HG02973 (cell line): ENCODE data around the gene HOXC13.

Source experiments
- ATAC-seq: cut with Tn5 transposase; IDR thresholded peaks from one replicate; pipeline ENCODE4 v1.9.1; 2021; ENCODE audit warnings: moderate library complexity; ENCODE audit not compliant: unreplicated experiment

The HOXC13 gene

GRCh38 chr12:53980104-53980801 lies 41.6 kb downstream of the HOXC13 start:
- ATAC-seq, result no peak

- no peak for ATAC-seq
These were observed 42.3 kb downstream of the HOXC13 start for GRCh38 chr12:53980802-53981496.

- ATAC-seq, result no peak
These were observed 43.3 kb downstream of the HOXC13 start for GRCh38 chr12:53981634-53982565.

DNA sequence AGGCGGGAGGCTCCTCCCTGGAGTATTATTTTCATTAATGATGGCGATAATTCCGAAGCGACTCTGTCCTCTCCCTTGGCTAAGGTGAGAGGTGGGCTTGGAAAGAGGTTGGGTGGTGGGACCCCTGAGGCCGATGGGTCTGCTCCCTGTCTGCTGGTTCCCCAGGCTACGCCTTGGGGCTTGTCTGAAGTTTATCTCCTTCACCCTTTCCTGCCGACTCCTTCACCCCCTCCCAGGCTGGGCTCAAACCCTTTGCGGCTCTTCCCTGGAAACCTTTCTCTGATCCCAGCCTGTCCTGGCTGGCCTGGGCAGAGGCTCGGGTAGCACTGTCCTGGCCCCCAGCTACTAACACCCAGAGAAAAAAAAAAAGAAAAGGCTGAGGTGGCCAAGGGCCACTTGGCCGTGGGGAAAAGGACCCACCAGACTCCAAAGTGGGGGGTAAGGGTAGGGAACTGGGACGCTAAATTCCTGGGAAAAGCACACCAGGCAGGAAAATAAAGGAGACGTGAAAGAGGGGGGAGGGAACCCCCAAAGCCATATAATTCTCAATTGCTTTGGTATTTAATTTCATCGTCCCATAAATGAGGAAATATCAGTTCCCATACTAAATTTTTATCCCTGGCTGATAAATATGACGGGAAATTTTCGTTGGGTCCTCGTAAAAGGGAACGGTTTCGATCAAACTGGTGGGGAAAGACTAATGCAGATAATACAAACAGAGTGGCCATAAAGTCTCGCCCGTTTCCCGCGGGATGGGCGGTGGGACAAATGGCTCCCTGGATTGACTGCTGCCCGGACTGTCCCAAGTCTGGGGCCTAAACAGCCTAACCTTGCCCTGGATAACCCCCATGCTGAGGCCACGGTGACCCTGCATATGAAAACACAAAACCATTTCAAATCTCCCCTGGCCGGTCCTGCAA lies 44.3 kb downstream of the HOXC13 start:
- no peak for ATAC-seq

- ATAC-seq, result no peak
These were observed 44.9 kb downstream of the HOXC13 start for GRCh38 chr12:53983568-53983949.

GRCh38 chr12:53983950-53984572 lies 45.4 kb downstream of the HOXC13 start:
- no peak for ATAC-seq

- no peak for ATAC-seq
These were observed 46.5 kb downstream of the HOXC13 start, which contains the start of gene HOXC10 for GRCh38 chr12:53984901-53985691. Gene HOXC10 (plus strand): TSS chr12:53985146. CDS start chr12:53985260, 114 bp downstream.

DNA sequence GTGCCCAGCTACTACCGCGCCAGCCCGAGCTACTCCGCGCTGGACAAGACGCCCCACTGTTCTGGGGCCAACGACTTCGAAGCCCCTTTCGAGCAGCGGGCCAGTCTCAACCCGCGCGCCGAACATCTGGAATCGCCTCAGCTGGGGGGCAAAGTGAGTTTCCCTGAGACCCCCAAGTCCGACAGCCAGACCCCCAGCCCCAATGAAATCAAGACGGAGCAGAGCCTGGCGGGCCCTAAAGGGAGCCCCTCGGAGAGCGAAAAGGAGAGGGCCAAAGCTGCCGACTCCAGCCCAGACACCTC lies 47.0 kb downstream of the HOXC13 start:
- no peak for ATAC-seq

DNA sequence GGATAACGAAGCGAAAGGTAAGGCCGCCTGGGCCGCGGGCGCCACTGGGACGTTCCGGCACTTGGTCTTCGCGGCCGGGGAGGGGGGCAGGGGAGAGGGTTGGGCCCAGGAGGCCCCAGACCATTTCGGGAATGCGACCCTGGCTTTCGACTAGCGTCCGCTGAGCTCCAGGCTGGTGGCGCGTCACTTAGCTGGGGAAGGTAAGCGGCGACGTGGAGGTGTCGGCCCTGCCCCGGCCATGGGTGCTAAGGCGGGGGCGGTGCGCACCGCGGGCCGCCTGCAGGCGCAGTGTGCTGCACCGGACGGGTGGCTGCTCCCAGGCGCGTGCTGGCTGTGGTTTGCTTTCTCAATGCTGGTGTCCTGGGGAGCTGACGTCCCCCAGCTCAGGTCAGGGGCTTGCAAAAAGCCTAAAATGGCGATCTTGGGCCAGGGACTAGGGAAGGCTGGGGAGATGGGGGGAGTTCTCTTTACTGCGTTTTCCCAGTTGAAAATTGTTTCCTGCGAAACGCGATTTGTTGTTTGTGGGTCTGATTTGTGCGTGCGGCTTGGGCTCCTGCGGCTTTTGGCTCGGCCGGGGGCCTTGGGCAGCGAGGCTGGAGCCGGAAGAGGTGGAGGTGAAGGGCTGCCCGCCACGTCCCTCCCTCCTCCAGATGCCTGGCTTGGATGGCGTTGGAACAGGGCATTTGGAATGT lies 47.5 kb downstream of the HOXC13 start:
- ATAC-seq, result no peak

DNA sequence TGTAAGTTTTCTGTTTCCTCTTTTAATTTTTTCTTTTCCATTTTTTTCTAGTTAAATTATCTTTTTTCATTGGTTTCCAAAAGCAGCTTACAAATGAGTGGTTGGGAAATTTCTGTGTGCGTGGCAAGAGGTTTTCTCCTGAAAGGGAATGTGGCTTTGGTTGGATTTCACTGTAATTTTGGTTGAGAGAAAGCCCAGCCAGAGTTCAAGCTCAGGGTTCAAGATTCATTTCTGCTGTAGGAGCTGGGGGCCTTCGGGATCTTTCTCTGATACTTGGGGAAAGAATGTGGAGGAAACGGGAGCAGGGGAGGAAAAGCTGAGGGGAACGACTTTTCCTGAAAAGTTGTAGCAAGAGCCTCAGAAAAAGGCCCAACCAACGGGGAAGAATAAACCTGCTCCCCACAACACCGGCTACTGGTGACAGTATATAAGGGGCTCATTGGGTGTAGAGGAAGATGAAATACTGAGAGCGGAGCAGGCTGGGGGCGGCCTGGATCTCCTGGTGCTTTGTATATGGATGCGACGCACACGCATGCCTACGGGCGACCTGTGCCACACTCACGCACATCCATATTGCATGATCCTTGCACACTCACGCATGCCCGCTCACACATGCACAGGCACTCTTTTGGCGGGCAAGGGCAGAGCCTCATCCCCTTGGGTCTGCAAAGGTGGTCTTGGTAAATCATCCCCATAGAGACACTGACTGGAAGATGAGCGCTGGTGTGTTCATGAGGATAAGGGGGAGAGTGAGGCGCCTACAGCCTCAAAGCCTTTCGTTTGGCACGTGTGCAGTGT lies 48.3 kb downstream of the HOXC13 start:
- no peak for ATAC-seq

DNA sequence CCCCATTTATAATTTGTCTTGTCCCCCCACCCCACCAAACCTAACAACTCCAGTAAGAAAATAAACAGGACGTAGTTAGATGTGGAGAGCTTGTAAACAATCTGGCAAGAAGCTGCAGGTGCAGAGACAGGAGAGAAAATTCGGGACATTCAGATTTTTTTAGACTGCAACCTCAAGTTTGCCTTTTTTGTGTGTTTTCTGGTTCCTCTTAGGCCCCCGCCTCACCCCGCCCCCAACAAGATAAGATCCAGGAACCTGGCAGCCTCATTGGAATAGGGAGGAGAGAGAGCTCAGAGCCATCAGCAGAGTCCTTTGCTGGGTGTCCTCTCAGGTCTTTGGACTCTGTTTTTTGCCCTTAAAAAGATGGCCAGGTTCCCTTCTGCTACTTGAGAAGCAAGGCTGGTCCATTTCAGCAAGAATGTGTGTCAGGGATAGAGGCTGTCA lies 49.2 kb downstream of the HOXC13 start:
- no peak for ATAC-seq

GRCh38 chr12:53988541-53989226 lies 50.1 kb downstream of the HOXC13 start:
- no peak for ATAC-seq

DNA sequence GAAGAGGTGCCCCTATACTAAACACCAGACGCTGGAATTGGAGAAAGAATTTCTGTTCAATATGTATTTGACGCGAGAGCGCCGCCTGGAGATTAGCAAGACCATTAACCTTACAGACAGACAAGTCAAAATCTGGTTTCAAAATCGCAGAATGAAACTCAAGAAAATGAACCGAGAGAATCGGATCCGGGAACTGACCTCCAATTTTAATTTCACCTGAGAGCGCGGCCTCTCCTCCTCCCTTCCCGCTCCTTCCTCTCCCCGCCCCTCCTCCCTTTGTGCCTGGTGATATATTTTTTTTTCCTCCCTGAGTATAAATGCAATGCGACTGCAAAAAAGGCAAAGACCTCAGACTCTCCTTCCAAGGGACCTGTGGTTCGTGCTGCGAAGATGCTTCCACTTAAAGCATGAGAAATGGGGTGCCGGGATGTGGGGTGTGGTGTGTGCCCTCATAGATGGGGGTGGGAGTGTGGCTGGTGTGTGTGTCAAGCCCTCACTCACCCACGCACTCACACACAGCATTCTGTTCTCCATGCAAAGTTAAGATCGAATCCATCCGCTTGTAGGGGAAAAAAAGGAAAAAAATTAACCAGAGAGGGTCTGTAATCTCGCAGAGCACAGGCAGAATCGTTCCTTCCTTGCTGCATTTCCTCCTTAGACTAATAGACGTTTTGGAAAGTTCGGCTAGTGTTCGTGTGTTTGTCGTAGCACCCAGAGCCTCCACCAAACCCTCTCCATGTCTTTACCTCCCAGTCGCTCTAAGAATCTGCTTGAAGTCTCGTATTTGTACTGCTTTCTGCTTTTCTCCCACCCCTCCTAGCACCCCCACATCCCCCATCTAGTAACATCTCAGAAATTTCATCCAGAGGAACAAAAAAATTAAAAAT lies 50.8 kb downstream of the HOXC13 start:
- ATAC-seq, result no peak

GRCh38 chr12:53990311-53991076 lies 51.9 kb downstream of the HOXC13 start:
- no peak for ATAC-seq

- no peak for ATAC-seq
These were observed 52.4 kb downstream of the HOXC13 start for GRCh38 chr12:53991077-53991460.
